ENCODE data around the gene TPM1.
A peak's percentile ranks its signal among the peaks of the same experiment; 100 is the strongest.

The TPM1 gene

DNA sequence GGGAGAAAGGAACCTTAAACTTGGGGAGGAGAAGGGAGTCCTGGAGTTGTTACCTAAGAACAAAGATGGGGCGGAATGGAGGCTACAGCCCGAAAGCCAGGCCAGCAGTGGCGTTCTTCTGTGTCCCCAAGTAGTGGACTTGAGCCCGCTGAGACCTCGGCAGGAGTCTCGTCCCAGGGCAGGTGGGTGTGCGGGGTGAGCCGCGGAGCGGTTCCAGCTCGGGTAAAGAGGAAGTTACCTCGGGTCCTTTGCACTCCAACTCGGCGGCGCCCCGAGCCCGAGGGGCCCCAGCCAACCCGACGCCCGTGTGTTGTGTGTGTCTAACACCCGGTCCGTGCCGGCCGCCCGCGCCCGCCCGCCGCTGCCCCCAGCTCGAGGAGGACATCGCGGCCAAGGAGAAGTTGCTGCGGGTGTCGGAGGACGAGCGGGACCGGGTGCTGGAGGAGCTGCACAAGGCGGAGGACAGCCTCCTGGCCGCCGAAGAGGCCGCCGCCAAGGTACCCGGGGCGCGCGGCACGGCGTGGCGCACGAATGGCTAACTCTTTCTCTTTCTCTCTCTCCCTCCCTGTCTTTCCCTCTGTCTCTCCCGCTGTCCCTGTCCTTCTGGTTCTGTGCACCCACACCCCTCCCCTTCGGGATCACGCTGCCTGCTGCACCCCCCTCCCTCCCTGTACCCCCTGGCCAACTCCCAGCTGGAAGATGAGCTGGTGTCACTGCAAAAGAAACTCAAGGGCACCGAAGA, 959 bp downstream of the TPM1 start:
- DNase-seq = no peak

DNA sequence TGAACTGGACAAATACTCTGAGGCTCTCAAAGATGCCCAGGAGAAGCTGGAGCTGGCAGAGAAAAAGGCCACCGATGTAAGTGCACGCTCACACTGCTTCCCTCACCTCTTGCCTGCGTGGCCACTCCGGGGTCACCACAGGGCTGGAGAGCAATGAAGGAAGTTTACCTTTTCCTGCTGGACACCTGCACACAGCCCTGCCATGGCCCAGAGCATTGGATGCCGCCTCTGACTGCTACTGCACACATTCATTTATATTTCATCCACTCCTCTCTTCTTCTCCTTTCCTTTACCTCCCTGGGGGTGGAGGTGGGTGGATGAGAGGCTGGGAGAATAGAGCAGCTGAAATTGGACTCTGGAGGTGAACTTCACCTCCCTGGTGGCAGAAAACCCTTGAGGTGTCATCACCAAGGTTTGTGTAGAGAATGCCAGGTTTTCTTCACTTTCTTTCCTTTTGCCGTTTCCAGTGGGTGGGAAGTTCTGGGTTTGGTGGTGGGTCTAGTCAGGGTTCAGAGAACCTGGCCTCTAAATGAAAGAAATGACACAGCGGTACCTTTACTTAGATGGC, 1.6 kb downstream of the TPM1 start:
- no peak for DNase-seq

DNA sequence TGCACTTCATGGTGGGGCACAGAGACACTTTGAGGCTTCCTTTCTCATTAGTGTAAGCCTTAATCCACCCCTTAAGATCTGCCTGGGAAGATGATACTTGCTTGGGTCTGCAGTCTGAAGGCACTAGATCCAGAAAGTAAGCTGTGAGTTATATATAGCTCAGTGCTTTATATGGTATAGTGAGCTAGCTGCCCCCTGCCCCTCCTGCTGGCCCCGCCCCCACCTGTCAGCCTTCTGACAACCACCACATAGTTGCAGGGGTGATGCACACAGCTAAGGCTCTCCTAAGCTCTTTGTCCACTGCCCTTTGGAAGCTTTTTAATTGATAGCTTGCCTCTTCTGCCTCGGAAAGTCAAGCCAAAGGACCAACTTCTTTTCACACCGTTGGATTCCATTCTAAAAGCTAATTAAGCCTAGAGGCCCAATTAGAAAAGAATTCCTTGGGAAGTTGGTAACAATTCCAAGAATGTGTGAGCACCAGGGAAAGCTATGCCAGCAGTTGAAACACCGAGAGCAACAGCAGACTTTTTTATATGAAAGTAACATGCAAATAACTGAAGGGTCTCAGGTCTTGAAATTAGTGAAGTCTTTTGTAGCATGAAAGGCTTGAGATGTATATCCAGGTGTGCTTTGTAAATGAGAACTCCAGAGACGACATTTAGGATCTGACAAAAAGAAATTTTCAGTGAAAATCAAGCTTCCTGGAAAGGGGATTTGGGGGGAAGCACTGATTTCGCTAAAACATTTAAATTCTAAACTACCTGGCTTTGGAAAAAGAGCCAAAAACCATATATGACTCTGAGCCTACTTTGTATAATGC, 2.3 kb downstream of the TPM1 start:
- DNase-seq = peak; percentile 50

GRCh38 chr15:63045465-63045840, 2.9 kb downstream of the TPM1 start:
- DNase-seq = peak; percentile 61

GRCh38 chr15:63045879-63046278, 3.3 kb downstream of the TPM1 start:
- DNase-seq = no peak

DNA sequence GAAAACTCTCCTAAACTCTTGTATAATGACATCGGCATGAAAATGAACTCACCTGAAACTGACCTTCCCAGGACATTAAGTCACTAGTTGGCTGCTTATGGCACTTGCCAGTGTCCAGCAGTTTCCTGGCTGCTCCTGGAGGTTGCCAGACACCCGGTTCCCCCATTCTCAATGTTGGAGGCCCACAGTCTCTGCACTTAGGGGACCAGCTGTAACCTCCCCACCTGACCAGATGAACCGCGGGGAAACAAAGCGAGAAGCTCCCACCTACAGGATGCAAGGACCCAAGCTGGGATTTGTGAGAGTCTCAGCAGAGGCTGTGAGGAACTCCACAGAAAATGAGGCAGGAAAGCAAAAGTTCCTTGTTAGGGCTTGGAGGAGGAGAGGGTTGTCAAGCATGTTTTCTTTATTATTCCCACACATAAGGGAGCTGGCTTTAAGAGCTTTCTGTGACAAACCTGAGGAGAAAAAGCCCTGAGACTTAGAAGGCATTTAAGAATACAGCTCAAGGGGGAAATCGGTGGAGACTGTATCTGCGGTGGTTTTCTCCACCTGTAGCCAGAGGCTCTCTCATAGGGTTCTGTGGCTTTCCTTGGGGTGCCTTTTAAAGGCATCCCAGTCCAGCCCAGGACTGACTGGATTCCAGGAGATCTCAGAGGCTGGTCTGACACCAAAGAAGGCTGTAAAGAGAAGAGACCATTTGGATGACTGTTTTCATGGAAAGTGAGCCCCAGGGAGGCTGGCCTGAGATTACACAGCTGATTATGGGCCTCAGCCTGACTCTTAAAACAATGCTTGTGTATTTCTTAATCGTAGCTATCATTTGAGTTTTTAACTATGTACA, 4.6 kb downstream of the TPM1 start:
- no peak for DNase-seq

GRCh38 chr15:63047792-63048114, 5.2 kb downstream of the TPM1 start:
- DNase-seq = no peak

DNA sequence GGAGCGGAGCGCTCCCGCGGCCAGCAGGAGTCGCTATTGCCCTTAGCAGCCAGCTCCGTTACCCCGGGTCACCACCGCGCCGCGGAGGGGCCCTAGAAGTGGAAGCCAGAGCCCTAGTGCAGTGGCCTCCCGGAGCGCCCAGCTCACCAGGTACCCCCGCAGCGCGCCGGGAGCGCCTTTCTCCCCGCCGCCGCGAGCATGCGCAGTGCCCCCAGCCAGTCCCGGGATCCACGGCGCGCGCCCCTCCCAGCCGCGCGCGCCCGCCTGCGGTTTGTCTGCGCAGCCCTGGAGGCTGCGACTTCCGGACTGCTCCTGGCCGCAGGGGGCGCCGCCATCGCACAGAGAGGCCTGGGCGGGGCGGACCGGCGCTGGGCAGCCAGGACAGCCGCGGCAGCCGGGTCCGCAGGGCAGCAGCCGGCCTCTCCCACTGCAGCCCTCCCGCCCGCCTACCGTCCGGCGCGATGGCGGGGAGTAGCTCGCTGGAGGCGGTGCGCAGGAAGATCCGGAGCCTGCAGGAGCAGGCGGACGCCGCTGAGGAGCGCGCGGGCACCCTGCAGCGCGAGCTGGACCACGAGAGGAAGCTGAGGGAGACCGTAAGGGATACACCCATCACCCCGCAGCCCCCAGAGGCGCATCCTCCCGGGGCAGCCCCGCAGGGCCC, 5.7 kb downstream of the TPM1 start:
- DNase-seq = peak; percentile 92

DNA sequence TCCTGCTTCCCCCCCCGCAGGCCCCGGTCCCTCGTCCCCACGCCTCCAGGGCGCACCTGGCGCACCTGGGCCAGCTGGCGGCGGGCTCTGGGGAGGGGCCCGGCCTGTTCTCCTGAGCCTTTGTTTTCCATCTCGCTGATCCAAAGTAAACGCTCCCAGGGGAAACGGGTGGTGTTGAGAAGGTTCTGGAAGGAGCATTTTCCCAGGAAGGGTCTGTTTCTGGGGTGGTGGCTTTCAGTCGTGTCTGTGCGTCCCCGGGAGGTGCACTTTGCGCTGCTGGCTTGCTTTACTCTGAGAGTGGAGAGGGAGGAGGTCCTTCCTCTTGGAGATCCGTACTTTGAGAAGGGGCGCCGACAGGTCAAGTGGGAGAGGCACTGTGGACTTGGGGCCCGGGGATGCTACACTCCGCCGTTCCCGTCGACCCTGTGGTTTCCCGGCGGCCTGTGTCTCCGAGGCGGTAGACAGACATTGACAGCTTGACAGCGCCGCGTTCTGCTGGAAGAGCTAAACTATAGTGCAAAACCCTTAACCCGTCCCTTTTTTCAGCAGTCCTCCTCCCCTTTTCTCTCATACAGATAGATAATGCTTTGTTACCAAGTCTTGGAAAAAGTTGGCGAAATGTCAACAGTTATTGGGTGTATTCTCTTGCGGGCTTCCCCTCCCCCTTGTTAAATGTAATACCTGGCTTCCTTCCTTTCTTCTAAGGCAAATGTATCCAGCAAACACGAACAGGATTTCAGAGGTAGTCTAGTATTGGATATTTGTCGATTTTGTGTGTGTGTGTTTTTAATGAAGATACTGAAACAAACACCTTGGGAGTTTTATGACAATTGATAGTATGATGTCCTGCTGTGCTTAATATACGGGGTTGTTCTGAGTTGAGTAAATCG, 6.5 kb downstream of the TPM1 start:
- DNase-seq = peak; percentile 67

- DNase-seq = no peak
These were observed 7.3 kb downstream of the TPM1 start for GRCh38 chr15:63049783-63050371.

GRCh38 chr15:63050731-63051155, 8.2 kb downstream of the TPM1 start:
- DNase-seq = peak; percentile 64

DNA sequence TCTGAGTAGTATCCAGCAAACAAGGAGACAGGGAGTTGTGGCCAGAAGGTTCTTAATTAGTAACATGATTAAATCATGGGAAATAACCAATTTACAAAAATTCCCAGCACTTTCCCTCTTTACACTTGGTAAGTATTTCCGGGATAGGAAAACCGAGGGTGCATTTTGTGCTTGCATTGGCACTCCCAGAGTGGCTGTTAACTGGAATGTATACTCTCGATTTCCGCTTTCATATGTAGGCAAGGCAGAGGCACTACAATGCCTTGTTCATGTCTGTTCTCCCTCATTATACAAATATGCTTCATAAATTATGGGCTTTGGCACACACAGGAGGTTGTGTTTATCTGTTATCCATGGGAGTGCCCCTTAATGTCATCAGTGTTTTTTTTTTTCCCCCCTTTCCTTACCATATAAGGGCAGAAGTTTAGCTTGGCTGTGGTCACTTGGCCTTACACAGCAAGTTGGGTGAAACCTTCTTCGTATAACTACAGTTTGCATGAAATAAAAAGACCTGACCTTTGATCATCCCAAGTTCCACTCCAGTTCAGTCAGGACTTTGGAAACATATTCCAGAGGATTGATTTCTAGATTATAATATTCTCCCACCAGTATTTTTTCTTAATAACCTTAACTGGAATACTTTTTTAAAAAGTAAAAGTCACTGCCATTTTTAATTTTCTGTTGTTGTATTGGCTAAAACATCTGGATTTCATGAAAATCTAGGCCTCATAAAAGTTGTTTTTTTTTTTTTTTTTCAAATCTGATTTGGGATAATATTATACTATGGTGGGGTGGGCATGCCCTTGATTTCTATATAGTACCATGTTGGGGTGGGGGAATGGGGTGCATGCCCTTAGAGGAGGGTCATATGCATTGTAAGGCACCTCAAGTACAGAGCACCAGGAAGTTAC, 8.9 kb downstream of the TPM1 start:
- peak; percentile 95 for DNase-seq

DNA sequence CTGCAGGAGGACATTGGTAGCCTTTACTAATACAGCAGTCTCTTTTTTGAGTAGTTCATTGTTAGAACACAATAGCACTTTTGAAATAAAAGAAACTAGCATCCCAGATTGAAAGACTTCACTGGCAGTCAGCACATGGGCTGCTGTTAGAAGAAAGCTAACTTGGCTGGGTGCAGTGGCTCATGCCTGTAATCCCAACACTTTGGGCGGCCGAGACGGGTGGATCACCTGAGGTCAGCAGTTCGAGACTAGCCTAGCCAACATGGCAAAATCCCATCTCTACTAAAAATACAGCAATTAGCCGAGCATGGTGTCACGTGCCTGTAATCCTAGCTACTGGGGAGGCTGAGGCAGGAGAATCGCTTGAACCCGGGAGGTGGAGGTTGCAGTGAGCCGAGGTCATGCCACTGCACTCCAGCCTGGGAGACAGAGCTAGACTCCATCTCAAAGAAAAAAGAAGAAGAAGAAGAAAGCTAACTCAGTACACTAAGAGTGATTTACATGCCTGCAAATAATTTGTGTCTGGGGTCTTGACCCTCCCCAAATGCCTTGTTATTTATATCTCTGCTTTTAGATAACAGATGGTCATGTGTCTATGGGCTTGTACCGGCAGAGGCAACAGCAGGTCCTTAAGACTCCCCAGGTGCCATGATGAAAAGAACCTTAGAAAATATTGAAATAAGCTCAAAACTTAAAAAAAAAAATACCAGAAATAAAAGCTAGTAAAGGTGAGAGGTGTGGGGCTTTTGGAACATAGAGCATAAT, 9.7 kb downstream of the TPM1 start:
- DNase-seq = no peak

DNA sequence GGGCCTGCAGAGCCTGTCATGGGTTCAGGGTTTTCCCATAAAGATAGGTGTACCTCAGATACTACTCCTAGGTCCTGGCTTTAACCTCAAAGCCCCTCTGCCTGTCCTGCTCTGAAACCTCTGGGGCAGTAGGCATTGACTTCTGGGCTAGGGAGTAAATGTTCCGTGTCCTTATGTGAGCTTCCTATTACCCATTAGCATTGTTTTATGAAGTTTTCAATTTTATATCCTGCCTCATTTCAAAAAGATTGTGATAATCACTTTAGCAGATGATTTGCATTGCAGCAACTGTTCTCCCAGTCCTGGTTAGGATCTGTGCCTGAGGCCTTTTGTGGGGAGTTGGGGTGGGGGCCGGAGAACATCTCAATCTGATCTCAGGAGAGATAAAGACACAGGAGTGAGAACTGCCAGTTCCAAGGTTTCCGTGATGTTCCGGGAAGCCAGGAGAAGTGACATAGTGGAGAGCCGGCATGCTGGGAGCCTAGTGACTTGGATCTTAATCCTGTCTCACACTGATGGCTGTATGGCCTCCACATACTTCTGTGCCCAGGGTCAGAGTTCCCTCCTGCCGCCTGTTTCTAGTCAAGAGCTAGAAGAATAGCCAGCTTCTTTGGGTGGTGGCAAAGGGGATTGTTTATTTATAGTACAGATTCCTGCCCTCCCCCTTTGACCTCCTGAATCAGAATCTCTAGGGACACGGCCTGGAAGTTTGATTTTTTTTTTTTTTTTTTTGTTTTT, 10.6 kb downstream of the TPM1 start:
- peak; percentile 76 for DNase-seq

DNA sequence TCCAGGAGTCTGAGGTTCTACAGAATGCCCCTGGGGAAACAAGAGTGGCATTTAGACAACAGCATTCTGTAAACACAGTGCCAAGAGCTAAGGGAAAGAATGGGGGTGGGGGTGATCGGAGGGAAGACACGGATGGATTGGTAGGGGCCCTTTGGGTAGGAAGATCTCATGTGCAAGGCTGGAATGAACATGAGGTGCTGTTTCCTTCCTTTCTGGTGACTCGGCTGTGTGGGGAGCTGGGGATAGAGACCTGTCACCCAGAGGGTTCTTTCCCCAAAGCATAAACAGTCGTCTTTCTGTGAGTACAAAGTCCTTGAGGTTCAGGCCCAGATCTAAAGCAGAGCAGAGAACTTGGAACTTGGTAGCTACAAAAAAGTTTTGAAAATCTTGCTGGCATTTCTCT, 11.7 kb downstream of the TPM1 start:
- DNase-seq = no peak

DNA sequence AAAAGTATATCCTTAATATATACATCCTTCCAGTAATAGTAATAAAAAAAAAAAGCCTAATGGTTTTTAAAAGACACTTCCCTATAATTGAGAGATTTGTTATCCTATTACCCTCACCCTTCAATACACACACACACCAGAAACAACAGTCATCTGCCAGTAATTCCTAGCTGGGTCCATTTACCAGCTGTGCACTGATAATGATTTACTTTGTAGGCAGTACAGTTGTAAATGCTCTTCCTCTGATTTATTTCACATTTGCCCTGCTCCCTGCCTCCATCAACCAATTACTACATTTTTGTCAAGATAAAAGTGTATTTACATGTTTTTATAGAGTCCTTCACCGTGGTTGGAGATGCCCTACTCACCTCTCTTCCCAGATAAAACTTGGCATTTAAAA, 12.4 kb downstream of the TPM1 start:
- DNase-seq = no peak

GRCh38 chr15:63056829-63057228, 14.3 kb downstream of the TPM1 start:
- no peak for DNase-seq
